PC-9 (cell line): ENCODE results near the gene THBS1.

ENCODE experiments used
- CTCF ChIP-seq: fragments of 200-600 bp; sonication (generic); conservative IDR thresholded peaks from 2 replicates; pipeline ENCODE4 v1.6.1; 2017; ENCODE audit warnings: mixed run types, antibody characterized with exemption, mild to moderate bottlenecking, moderate library complexity
- EZH2 ChIP-seq: fragments of 200-600 bp; sonication (generic); IDR thresholded peaks from 2 replicates; pipeline ENCODE4 v1.8.0; 2017; ENCODE audit warnings: antibody characterized with exemption, low read depth

DNA sequence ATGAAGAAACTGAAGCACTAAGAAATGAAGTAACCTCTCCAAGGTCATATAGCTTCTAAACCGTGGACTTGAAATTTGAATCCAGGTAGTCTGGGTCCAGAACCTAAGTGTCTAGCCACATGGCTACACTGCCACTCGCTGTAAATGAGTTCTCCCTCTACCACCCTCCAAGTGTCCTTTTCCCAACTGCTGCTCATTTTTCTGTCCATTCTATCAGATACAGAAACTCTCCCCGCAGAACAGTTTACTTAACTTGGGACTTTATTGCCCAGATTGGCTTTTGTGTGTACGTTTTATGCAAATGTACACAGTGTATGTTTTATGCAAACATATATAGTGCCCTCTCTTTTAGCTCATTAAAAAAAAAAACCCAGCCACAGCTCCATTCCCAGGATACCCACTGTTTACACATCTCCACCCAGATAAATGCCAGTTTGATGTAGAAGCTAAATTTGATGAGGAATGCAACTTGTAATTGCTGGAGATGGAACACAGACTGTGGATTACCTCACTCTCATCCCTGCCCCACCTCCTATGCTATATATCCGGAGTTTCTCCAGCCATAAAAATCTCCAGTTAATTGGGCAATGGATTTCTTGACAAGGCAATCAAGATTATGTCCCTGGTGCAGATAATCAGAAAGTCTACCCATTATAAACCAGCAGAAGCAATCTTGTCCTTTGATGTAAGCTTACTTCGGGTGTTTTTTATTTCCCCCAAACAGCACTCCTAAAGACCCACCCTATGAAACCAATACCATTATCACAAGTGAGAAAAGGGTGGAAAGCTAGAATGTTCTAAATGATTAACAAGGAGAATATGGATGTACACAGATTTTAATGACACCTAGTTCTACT lies 42.0 kb downstream of the THBS1 start:
- TF ChIP-seq CTCF (no peak), EZH2 (no peak)
